Left lung (tissue), 10 donors: ENCODE data around the gene C12orf75. TPM values are rescaled to one million over a fixed set of nuclear protein-coding genes. Genes with fewer than 3 reads are reported as not detected.
"Not testable (repeated sequence)": the region's sequence is repeated elsewhere in the genome, so short reads cannot be mapped to it uniquely, and the experiment has no call there.

Source experiments
- ATAC-seq: fragments of 200-7000 bp; cut with Tn5 transposase; one replicate; pipeline ENCODE4 v1.9.1; 2020; ENCODE audit warnings: moderate library complexity
- DNase-seq, 4 donors: peaks; one replicate each; pipeline ENCODE4 v3.0.0-alpha.2; 2013 to 2020
- H3K27ac ChIP-seq, 2 donors: fragments of 200-600 bp; sonication (generic) in 1 of 2; one replicate each; pipeline versions ENCODE4 v1.5.0 to v1.8.0; 2020 to 2021
- H3K27me3 ChIP-seq, 2 donors: fragments of 200-600 bp; sonication (generic) in 1 of 2; one replicate each; pipeline versions ENCODE4 v1.5.0 to v1.8.0; 2020 to 2021
- H3K36me3 ChIP-seq, 2 donors: fragments of 200-600 bp; sonication (generic) in 1 of 2; one replicate each; pipeline versions ENCODE4 v1.5.0 to v1.8.0; 2020 to 2021
- H3K4me1 ChIP-seq, 2 donors: fragments of 200-600 bp; one replicate each; pipeline ENCODE4 v1.8.0; 2021
- H3K4me3 ChIP-seq, 2 donors: fragments of 200-600 bp; sonication (generic) in 1 of 2; one replicate each; pipeline versions ENCODE4 v1.5.0 to v1.8.0; 2020 to 2021; ENCODE audit warnings: mild to moderate bottlenecking in 1 of 2
- H3K9me3 ChIP-seq, 2 donors: fragments of 200-600 bp; sonication (generic) in 1 of 2; one replicate each; pipeline versions ENCODE4 v1.5.0 to v1.8.0; 2020 to 2021
- intact Hi-C, 2 donors: fragments of 100-400 bp; cut with DNase I; formaldehyde crosslinking; loops; one replicate each; pipeline versions ENCODE4 v1.11.2 to v1.14.2; 2022
- polyA plus RNA-seq, 6 donors: library from polyadenylated mRNA; unstranded; fragments of 120-200 nt; gene quantifications; one replicate each; pipeline ENCODE4 v1.2.1, GENCODE V29; 2013; ENCODE audit not compliant: insufficient read length in 6 of 6
- total RNA-seq, 2 donors: library from RNA; stranded (reverse); fragmentation: NEBNext Ultra II Directional; extraction: Animal tissue kit (Norgen Biotek cat#: 25700); gene quantifications; one replicate each; pipeline ENCODE4 v1.2.1, GENCODE V29; 2021
- TF ChIP-seq, protein P1 (sequence below), 2 donors: fragments of 200-600 bp; sonication (generic) in 1 of 2; IDR thresholded peaks; one replicate each; pipeline versions ENCODE4 v1.5.0 to v1.8.0; 2021; ENCODE audit warnings: antibody characterized with exemption in 2 of 2
- donor health status: DM: no; HTN: yes; CAD: no.
- donor health status: DM: no; HTN: no; CAD: no.

The C12orf75 gene
- total and polyA plus RNA-seq, 8 donors = 16.2 to 27.7 (median 18.8) TPM

DNA sequence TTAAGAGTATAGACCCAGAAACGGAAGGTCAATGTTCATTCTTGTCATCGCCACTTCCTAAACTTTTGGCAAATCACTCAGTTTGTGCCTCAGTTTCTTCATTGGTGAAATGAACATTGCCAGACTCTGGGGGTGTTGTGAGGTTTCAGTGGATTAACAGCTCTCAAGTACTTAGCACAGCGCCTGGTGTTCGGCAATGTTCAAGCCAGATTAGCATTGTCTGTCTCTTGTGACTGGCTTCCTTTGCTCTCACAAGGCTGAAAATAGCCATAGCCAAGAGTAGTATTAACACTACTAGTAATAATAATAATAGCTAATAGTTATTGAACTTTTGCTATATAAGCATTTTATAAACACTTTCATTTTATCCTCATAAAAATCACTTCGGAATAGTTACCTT lies 71.9 kb downstream of the C12orf75 start:
- no peak overlapping the region for H3K4me3 ChIP-seq
- DNase-seq (no peak), ATAC-seq (no peak)
- H3K4me1 ChIP-seq = no peaks in the 10 kb centered on the region
- peaks cover 0 to 9% of the 10 kb centered on the region in 2 donors for H3K9me3 ChIP-seq
- TF ChIP-seq, protein P1, sequence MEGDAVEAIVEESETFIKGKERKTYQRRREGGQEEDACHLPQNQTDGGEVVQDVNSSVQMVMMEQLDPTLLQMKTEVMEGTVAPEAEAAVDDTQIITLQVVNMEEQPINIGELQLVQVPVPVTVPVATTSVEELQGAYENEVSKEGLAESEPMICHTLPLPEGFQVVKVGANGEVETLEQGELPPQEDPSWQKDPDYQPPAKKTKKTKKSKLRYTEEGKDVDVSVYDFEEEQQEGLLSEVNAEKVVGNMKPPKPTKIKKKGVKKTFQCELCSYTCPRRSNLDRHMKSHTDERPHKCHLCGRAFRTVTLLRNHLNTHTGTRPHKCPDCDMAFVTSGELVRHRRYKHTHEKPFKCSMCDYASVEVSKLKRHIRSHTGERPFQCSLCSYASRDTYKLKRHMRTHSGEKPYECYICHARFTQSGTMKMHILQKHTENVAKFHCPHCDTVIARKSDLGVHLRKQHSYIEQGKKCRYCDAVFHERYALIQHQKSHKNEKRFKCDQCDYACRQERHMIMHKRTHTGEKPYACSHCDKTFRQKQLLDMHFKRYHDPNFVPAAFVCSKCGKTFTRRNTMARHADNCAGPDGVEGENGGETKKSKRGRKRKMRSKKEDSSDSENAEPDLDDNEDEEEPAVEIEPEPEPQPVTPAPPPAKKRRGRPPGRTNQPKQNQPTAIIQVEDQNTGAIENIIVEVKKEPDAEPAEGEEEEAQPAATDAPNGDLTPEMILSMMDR (IDR thresholded peaks at IDR 0.05) = no peak
- H3K27me3 ChIP-seq = no peaks in the 10 kb centered on the region
- intact Hi-C loops = no loop called here
- no peaks in the 10 kb centered on the region for H3K36me3 ChIP-seq
- H3K27ac ChIP-seq = no peak overlapping the region

DNA sequence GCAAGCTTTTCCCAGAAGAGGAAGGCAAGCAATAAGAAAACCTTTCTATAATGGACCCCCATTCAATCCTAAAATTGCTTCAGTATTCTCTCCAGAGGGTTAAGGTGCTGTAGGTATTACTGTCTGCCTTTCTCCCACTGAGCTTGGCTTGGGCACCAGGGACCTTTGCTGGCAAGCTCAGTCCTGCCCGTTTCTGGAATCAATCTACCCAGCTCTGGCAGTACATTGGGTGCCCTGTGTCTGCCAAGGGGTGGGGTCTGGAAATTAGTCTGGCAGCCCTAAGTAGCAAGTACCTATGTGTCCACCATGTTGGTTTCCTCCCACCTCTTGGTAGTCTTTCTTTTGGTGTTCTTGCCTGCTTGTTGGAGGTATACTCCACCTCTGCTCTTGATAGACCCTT lies 72.6 kb downstream of the C12orf75 start:
- Histone ChIP-seq H3K36me3 (no peaks in the 10 kb centered on the region), H3K27ac (no peak overlapping the region), H3K9me3 (peaks cover 0 to 9% of the 10 kb centered on the region in 2 donors), H3K27me3 (no peaks in the 10 kb centered on the region), H3K4me1 (no peaks in the 10 kb centered on the region), H3K4me3 (no peak overlapping the region)
- intact Hi-C loops = no loop called here
- ATAC-seq (no peak), DNase-seq (no peak)
- TF ChIP-seq, protein P1 (IDR thresholded peaks at IDR 0.05) = no peak

DNA sequence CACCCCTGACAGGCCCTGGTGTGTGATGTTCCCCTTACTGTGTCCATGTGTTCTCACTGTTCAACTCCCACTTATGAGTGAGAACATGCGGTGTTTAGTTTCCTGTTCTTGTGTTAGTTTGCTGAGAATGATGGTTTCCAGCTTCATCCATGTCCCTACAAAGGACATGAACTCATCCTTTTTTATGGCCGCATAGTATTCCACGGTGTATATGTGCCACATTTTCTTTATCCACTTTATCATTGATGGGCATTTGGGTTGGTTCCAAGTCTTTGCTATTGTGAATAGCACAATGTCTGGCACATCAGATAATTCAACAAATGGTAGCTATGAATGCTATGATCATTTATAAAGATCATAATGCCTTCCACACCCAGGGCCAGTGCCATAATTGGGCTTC lies 73.6 kb downstream of the C12orf75 start:
- H3K27me3 ChIP-seq, DNase-seq, ATAC-seq, H3K4me1 ChIP-seq, H3K36me3 ChIP-seq, H3K27ac ChIP-seq, intact Hi-C loops, H3K9me3 ChIP-seq, H3K4me3 ChIP-seq: not testable (repeated sequence)

DNA sequence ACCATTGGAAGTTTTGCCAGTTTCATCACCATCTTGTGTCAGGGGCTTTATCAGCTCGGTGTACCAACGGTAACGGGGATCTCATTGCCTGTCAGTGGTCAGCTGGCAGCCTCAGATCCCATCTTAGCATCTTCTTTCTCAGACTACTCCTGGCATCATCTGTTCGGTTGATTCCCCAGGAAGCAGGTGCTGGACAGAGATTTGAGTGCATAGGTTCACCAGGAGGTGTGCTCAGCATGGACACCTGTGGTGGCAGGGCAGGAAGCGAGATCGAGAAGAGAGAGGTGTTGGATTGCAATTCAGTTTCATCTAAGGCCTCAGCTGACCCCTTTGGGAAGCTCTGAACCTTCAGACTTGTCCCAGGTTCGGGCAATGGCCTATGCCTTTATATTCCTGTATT lies 76.0 kb downstream of the C12orf75 start:
- peaks cover 0 to 4% of the 10 kb centered on the region in 2 donors for H3K9me3 ChIP-seq
- TF ChIP-seq, protein P1 (IDR thresholded peaks at IDR 0.05) = no peak
- no peak overlapping the region for H3K27ac ChIP-seq
- DNase-seq (no peak), ATAC-seq (no peak)
- intact Hi-C loops = no loop called here
- no peak overlapping the region for H3K4me3 ChIP-seq
- H3K36me3 ChIP-seq = no peaks in the 10 kb centered on the region
- no peaks in the 10 kb centered on the region for H3K27me3 ChIP-seq
- peaks cover 4 to 12% of the 10 kb centered on the region in 2 donors for H3K4me1 ChIP-seq

DNA sequence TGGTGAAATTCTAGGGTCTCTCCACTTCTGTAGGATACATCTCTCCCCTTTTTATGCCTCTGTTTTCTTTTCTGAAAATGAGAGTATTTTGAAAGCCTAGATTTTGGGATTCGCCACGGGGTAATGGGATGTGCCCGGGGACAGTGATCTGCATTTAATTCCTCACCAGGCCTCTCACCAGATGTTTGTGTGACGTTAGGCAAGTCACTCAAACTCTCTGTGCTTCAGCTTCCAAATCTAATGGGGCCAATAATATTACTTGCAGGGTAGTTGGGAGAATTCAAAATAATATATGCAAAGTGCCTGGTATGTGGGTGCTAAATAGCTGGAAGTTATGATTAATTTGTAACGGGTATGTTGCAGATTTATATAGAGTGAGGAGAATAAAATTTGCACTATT lies 78.8 kb downstream of the C12orf75 start:
- TF ChIP-seq, protein P1 (IDR thresholded peaks at IDR 0.05) = no peak
- intact Hi-C loops = no loop called here
- Histone ChIP-seq H3K4me1 (peaks cover 4 to 12% of the 10 kb centered on the region in 2 donors), H3K4me3 (no peak overlapping the region), H3K36me3 (no peaks in the 10 kb centered on the region), H3K27me3 (no peaks in the 10 kb centered on the region), H3K9me3 (peaks cover 0 to 2% of the 10 kb centered on the region in 2 donors), H3K27ac (no peak overlapping the region)
- ATAC-seq = no peak
- DNase-seq = no peak

DNA sequence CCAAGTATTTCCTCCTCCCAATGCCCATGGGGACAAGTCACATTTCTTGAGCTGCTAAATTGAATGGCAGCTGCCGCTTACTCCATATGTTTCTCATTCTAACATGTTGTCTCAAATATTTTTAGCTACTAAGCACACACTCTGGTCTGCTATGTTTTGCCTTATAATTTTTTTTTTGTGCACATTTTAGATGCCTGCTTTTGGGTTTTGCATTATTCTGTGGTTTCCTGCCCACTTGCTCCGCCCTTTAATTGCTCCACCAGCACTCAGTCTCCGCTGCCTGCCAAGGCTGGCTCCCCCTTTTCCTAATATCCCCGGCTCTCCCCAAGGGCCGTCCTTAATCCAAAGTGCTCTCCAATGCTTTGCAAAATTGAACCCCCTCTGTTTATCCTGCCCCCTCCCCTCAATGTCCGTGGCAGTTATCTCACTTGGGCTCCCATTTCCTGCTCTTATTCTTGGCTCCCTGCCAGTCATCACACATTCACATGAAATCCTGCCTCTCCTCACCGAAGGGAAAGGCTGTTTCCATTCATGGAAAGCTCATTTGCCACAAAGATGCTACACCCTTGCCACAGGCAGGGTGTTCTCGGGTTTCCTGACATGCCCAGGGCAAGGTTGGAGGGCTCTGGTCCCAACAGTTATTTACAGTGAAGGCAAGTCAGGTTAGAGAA lies 79.4 kb downstream of the C12orf75 start:
- Histone ChIP-seq H3K4me3 (no peak overlapping the region), H3K4me1 (peaks cover 4 to 12% of the 10 kb centered on the region in 2 donors), H3K9me3 (no peaks in the 10 kb centered on the region), H3K36me3 (no peaks in the 10 kb centered on the region), H3K27ac (no peak overlapping the region), H3K27me3 (peaks cover 0 to under 1% of the 10 kb centered on the region in 2 donors)
- TF ChIP-seq, protein P1 (IDR thresholded peaks at IDR 0.05) = no peak
- ATAC-seq (peak; percentile 36), DNase-seq (peak in 2 of 4 donors; percentile 64 to 74)
- intact Hi-C loops = no loop called here
